SK-N-SH treated with all-trans-retinoic acid at 6 μM for 48 hours (cell line): Measurements from ENCODE around the gene TEX26.

Experiments used
- PPARA ChIP-seq: fragments of 250-450 bp; sonication (Bioruptor Pico); IDR thresholded peaks from 2 replicates; pipeline ENCODE4 v1.5.0; 2020; ENCODE audit warnings: mild to moderate bottlenecking, borderline replicate concordance
- RARB ChIP-seq: fragments of 250-450 bp; sonication (Bioruptor Pico); IDR thresholded peaks from 2 replicates; pipeline ENCODE4 v1.8.0; 2021; ENCODE audit warnings: mild to moderate bottlenecking, moderate library complexity
- TCF4 ChIP-seq: fragments of 250-450 bp; sonication (Bioruptor Pico); IDR thresholded peaks from 2 replicates; pipeline ENCODE4 v1.8.0; 2021; ENCODE audit warnings: mild to moderate bottlenecking, moderate library complexity, borderline replicate concordance
- TOX ChIP-seq: fragments of 250-450 bp; sonication (Bioruptor Pico); IDR thresholded peaks from 2 replicates; pipeline ENCODE4 v1.8.0; 2021; ENCODE audit warnings: mild to moderate bottlenecking, moderate library complexity, borderline replicate concordance
- ZC3H10 ChIP-seq: fragments of 250-450 bp; sonication (Bioruptor Pico); IDR thresholded peaks from 2 replicates; pipeline ENCODE4 v1.5.1; 2021; ENCODE audit warnings: mild to moderate bottlenecking, moderate library complexity
- ZFP3 ChIP-seq: fragments of 250-450 bp; sonication (Bioruptor Pico); IDR thresholded peaks from 2 replicates; pipeline ENCODE4 v1.5.0; 2020; ENCODE audit warnings: mild to moderate bottlenecking, moderate library complexity
- ZFP30 ChIP-seq: fragments of 450-650 bp; formaldehyde crosslinking; IDR thresholded peaks from 2 replicates; pipeline ENCODE4 v1.5.0; 2022; ENCODE audit warnings: mild to moderate bottlenecking, moderate library complexity
- ZNF70 ChIP-seq: fragments of 450-650 bp; formaldehyde crosslinking; IDR thresholded peaks from 2 replicates; pipeline ENCODE4 v1.5.0; 2020; ENCODE audit warnings: mild to moderate bottlenecking, moderate library complexity
- TF ChIP-seq, protein P1 (sequence below): fragments of 250-450 bp; sonication (Bioruptor Pico); IDR thresholded peaks from 2 replicates; pipeline ENCODE4 v1.8.0; 2020; ENCODE audit warnings: mild to moderate bottlenecking, moderate library complexity, borderline replicate concordance
- TF ChIP-seq, protein P2 (sequence below): fragments of 250-450 bp; sonication (Bioruptor Pico); IDR thresholded peaks from 2 replicates; pipeline ENCODE4 v1.5.1; 2021; ENCODE audit warnings: mild to moderate bottlenecking, moderate library complexity
- TF ChIP-seq, protein P3 (sequence below): fragments of 250-450 bp; sonication (Bioruptor Pico); IDR thresholded peaks from 2 replicates; pipeline ENCODE4 v1.5.1; 2020; ENCODE audit warnings: low read depth, mild to moderate bottlenecking, moderate library complexity

DNA sequence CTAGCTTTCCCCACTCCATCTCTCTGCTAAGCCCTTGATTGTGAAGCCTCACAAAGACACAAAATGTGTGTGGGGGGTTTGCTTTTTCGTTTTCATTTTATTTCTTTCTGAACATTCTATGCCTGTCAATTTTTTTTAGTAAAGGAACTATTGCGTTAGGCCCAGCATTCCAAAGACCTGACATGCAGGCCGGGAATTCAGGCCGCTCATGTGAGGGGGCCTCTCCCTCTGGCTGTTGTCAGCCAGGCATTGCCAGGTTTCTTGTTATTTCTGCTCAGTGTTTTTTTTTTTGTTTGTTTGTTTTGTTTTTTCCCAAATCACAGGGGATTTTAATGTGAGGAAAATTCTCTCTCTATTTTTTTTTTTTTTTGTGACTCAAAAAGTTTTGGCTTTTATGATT is 36.7 kb upstream of the TEX26 start:
- TF ChIP-seq, protein P1, sequence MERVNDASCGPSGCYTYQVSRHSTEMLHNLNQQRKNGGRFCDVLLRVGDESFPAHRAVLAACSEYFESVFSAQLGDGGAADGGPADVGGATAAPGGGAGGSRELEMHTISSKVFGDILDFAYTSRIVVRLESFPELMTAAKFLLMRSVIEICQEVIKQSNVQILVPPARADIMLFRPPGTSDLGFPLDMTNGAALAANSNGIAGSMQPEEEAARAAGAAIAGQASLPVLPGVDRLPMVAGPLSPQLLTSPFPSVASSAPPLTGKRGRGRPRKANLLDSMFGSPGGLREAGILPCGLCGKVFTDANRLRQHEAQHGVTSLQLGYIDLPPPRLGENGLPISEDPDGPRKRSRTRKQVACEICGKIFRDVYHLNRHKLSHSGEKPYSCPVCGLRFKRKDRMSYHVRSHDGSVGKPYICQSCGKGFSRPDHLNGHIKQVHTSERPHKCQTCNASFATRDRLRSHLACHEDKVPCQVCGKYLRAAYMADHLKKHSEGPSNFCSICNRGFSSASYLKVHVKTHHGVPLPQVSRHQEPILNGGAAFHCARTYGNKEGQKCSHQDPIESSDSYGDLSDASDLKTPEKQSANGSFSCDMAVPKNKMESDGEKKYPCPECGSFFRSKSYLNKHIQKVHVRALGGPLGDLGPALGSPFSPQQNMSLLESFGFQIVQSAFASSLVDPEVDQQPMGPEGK, result no peak
- TF ChIP-seq RARB (no peak), TOX (no peak), ZFP30 (CRISPR knock-in tag) (no peak), ZNF70 (CRISPR knock-in tag) (no peak), ZFP3 (CRISPR knock-in tag) (no peak), TCF4 (CRISPR knock-in tag) (no peak), ZC3H10 (no peak), PPARA (CRISPR knock-in tag) (no peak)
- TF ChIP-seq, protein P2, sequence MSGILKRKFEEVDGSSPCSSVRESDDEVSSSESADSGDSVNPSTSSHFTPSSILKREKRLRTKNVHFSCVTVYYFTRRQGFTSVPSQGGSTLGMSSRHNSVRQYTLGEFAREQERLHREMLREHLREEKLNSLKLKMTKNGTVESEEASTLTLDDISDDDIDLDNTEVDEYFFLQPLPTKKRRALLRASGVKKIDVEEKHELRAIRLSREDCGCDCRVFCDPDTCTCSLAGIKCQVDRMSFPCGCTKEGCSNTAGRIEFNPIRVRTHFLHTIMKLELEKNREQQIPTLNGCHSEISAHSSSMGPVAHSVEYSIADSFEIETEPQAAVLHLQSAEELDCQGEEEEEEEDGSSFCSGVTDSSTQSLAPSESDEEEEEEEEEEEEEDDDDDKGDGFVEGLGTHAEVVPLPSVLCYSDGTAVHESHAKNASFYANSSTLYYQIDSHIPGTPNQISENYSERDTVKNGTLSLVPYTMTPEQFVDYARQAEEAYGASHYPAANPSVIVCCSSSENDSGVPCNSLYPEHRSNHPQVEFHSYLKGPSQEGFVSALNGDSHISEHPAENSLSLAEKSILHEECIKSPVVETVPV (CRISPR knock-in tag), result no peak
- TF ChIP-seq, protein P3, sequence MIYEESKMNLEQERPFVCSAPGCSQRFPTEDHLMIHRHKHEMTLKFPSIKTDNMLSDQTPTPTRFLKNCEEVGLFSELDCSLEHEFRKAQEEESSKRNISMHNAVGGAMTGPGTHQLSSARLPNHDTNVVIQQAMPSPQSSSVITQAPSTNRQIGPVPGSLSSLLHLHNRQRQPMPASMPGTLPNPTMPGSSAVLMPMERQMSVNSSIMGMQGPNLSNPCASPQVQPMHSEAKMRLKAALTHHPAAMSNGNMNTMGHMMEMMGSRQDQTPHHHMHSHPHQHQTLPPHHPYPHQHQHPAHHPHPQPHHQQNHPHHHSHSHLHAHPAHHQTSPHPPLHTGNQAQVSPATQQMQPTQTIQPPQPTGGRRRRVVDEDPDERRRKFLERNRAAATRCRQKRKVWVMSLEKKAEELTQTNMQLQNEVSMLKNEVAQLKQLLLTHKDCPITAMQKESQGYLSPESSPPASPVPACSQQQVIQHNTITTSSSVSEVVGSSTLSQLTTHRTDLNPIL (CRISPR knock-in tag), result no peak
